HG02884 (cell line): ENCODE measurements around the gene TMEM202.
"Not testable (repeated sequence)": the region's sequence is repeated elsewhere in the genome, so short reads cannot be mapped to it uniquely, and the experiment has no call there.

Source experiments
- ATAC-seq: cut with Tn5 transposase; IDR thresholded peaks from one replicate; pipeline ENCODE4 v1.9.1; 2021; ENCODE audit warnings: mild to moderate bottlenecking, moderate library complexity; ENCODE audit not compliant: unreplicated experiment

The TMEM202 gene

DNA sequence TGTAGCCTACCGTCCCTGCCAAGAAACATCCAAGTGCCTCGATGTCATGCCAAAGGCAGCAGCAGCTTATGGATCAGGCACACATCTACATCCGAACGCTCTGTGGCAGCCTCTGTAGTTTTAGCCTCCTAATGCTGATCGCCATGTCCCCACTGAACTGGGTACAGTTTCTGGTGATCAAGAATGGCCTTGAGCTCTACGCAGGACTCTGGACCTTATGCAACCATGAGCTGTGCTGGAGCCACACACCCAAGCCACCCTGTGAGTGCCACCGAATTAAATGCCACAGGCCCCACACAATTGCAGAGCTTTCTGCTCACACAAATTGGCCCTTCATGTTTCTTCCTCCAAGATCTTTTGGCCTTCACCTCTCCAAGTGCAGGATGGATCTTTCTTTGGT lies 543 bp downstream of the TMEM202 start:
- ATAC-seq, result no peak

DNA sequence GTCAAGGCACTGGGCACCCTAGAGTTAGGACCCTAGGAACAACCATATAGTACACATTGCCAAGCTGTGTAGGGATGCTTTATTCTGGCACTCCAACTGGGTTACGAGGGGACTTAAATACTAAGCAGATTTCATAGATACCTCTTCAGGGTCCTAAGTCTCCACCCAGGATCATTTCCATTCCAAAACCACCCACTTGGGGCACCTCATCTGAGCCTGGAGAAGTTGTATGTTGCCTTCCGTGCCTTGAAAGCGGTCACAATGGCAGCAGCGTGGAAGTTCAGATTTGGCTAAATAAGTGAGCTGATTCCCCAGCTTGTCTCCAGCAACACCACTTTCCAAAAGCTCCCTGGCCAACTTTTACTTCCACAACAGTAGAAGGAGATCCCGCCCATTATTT lies 4.6 kb downstream of the TMEM202 start:
- ATAC-seq, result no peak

DNA sequence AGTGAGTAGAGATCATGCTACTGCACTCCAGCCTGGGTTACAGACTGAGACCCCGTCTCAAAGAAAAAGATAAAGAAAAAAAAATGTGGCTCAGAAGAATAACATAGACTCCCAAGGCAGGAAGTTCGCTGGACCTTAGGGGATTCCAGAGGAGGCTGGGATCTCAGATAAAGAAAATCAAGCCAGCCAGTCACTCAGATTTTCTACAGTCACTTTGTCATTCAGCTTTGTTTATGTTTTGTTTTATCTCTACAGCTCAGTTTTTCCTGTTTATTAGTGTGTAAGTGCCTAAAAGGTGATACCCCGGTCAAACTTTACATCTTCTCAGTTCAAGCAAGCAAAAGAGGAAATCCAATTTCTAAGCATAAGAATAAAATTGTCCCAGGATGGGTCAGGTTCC lies 6.3 kb downstream of the TMEM202 start:
- ATAC-seq, result no peak

DNA sequence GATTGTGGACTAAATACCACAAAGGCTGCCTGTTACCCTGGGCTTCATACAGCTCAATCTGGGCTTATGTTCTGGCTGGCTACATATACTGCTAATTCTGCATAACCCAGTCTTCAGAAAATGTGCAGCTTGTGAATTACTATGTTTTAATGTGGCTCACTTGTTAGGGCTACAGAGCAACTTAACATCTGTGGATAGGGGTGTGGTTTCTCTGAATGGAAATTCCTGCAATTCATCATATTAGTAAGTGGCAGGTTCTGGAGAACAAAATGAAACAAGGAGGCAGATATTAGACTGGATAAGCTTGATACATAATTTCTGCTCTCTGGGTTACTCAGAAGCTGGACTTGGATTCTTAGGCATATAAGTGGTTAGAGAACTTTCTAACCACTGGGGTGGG lies 6.7 kb downstream of the TMEM202 start:
- no peak for ATAC-seq

DNA sequence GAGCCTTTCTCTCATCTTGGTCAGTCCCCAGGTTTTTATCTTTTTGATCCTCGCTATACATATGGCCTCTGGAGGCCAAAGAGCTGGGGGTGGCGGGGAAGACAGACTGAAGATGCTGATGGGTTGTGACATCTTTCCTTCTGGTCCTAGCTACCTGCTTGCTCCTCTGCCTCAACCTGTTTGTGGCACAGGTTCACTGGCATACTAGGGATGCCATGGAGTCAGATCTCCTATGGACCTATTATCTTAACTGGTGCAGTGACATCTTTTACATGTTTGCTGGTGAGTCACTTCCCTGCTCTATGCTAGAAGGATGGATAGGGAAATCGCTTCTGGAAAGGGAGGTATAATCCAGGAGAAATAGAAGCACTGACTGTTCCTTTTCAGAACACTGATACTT lies 8.8 kb downstream of the TMEM202 start:
- ATAC-seq, result no peak

DNA sequence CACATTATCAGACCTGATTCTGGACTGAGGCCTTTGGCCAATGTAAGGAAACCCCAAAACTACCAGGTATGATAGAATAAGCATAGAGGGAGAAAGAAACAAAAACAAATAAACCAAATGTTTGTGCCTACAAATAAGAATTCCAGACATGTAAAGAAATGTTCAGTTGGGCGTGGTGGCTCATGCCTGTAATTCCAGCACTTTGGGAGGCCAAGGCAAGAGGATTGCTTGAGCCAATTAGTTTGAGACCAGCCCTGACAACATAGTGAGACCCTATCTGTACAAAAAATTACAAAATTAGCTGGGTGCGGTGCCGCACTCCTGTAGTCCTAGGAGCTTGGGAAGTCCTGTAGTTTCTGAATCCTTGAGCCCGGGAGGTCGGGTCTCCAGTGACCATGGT lies 13.0 kb downstream of the TMEM202 start:
- no peak for ATAC-seq

DNA sequence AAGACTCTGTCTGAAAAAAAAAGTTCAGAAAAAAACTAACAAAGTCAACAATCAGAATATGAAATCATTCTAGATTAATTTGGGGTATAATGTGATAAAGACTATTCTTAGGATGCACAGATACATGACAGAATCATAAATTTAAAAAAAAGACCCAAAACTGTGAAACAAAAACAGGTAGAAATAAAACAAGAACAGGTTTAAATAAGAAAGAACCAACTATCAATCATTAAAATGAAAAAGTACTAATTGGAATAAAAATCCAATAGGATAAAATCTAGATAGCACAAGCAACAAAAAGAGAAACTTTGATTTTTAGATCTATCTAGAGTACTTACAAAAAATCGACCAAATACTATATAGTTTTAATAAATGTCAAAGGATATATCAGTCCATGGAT lies 13.4 kb downstream of the TMEM202 start:
- ATAC-seq, result no peak

DNA sequence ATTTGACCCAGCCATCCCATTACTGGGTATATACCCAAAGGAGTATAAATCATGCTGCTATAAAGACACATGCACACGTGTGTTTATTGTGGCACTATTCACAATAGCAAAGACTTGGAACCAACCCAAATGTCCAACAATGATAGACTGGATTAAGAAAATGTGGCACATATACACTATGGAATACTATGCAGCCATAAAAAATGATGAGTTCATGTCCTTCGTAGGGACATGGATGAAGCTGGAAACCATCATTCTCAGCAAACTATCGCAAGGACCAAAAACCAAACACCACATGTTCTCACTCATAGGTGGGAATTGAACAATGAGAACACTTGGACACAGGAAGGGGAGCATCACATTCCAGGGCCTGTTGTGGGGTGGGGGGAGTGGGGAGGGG lies 15.2 kb downstream of the TMEM202 start:
- not testable (repeated sequence) for ATAC-seq

DNA sequence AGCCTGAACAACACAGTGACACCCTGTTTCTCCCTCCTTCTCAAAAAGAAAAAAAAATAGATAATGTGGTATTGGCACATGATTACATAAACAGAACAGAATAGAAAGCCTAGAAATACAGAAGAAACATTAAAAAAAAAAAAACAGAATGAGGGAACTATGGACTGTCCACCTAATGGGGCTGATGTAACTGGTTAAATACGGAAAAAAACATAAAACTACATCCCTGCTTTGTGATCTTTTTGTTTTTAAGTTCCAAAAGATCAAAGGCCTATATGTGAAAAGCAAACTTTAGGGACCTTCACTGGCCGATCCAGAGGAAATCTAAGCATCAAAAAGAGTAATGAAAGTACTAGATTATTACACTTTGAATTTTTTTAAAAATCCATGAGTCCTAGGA lies 17.2 kb downstream of the TMEM202 start:
- ATAC-seq, result no peak

DNA sequence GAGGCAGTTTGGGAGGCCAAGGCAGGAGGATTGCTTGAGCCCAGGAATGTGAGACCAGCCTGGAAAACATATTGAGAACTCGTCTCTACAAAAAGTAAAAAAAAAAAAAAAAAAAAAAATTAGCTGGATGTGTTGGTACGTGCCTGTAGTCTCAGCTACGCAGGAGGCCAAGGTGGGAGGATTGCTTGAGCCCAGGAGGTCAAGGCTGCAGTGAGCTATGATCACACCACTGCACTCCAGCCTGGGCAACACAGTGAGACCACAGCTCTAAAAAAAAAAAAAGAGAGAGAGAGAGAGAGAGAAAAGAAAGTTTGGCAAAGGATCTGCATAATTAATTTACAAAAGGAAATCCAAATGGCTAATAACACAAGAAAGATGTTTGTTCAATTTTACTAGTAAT lies 21.7 kb downstream of the TMEM202 start:
- not testable (repeated sequence) for ATAC-seq

DNA sequence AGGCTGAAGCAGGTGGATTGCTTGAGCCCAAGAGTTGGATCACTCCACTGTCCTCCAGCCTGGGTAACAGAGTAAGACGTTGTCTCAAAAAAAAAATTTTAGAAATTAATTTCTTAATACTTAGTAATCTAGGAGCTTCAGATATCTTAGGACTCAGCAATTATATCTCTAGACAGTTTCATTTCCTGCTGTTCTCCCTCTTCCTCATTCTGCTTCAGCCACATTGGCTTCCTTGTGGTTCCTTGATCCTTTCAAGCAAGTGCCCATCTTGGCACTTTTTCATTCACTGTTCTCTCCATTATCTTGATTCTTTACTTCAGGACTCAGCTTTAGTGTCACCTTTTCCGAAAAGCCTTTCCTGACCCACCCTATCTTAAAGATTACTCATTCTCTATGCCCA lies 22.5 kb downstream of the TMEM202 start:
- no peak for ATAC-seq

DNA sequence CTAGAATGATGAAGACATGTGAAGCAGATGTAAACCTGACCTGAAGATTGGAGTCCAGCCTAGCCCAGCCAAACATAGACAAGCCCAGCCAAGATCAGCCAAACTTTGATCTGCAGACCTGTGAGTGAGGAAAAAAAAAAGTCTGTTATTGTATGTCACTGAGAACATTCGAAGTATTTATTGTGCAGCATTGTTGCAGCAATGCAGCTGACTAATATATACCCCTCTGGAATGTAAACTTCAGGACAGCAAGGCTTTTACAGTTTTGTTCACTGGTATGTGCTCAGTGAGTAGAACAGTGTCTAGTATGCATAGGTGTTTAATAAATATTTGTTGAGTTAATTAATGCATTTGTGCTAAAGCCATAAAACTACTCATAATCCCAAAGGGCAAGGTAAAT lies 23.4 kb downstream of the TMEM202 start:
- ATAC-seq, result no peak

DNA sequence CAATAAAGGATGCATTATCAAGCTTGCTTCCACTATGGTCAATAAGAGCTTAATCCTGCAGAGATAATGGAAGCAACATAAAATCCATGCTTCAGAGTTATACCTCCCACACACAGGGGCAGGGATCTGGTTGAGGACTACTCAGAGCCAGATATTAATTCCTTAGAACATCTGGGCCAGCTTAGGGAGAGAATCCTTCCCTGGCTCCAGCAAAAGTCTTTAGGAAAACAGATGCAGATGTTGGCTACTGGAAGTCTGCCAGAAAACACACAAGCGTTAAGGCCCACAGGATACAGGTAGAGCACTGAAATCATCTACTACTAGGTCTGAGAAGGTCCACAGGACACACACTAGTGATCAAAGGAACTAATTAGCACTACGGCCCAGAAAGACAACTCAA lies 25.2 kb downstream of the TMEM202 start:
- no peak for ATAC-seq

DNA sequence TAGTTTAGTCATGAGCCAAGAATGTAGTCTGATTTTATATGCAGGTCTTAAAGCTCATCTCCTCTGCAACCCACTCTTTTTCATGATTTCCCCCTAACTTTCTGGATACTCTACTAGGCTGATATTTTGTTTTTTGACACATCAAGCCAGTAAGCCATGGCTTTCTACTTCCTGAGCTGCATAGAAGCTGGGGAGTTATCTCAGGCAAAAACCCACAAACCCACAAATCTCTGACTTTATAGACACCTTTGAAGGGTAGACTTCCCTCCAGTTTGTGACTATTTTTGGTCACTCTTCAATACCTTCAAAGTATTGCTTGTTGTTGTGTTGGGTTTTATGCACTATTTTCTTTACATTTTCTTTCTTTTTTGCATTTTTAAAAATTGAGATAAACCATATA lies 28.6 kb downstream of the TMEM202 start:
- ATAC-seq, result no peak

DNA sequence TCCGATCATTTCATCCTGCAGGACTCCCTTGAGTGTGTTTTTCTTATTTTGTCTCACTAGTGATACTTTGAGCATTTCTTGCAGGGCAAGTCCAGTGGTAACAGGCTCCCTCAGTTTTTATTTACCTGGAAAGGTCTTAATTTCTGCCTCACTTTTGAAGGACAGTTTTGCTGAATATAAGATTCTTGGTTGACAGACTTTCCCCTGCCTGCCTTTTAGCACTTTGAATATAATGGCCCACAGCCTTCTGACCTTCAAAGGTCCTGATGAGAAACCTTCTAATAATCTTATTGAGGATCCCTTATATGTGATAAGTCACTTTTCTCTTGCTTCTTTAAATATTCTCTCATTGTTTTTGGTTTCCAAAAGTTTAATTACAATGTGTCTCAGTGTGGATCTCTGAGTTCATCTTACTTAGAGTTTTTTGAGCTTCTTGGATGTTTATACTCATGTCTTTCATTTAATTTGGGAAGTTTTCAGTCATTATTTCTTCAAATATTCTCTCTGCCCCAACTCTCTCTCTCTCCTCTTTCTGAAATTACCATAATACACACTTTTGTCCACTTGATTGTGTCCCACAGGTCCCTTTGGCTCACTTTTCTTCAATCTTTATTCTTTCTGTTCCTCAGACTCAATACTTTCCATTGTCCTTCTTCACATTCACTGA lies 39.7 kb downstream of the TMEM202 start:
- no peak for ATAC-seq

DNA sequence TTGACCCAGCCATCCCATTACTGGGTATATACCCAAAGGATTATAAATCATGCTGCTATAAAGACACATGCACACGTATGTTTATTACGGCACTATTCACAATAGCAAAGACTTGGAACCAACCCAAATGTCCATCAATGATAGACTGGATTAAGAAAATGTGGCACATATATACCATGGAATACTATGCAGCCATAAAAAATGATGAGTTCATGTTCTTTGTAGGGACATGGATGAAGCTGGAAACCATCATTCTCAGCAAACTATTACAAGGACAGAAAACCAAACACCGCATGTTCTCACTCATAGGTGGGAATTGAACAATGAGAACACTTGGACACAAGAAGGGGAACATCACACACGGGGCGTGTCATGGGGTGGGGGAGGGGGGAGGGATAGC lies 44.7 kb downstream of the TMEM202 start:
- ATAC-seq, result not testable (repeated sequence)

DNA sequence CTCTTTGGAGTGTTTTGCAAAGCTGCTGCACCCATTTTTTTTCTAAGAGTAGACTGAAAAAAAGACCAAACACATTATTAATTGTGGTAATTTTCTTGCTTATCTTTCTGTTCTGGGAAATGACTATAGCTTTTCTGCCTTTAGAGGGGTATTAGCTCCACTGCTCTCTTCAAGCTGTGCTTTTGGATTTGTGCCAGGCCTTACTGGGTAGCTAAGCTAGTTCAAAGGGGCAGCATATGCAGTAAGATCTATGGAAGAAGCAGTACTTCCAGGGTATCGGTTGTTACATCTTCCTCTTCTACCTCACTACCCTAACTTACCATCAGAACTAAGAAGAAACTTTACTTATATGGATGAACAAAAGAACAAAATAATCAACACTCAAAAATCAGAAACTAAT lies 47.3 kb downstream of the TMEM202 start:
- no peak for ATAC-seq

DNA sequence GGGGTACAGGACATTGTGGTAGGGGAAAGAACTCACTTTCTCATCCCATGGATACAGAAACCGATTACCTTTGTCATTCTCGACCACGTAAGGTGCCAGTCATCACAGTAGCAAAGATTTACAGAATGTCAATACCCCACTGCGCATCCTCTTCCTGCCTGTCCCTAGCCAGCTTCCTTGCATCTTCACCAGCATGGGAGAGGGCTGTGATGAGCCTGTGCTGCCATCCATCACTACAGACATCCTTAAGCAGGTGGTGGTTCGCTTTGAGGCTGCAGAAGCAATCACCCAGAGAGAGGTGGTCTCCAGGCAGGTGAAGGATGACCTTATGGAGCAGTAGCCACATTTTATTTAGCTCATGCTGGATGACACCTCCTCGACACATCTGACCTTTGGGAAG lies 52.7 kb downstream of the TMEM202 start:
- ATAC-seq, result no peak

DNA sequence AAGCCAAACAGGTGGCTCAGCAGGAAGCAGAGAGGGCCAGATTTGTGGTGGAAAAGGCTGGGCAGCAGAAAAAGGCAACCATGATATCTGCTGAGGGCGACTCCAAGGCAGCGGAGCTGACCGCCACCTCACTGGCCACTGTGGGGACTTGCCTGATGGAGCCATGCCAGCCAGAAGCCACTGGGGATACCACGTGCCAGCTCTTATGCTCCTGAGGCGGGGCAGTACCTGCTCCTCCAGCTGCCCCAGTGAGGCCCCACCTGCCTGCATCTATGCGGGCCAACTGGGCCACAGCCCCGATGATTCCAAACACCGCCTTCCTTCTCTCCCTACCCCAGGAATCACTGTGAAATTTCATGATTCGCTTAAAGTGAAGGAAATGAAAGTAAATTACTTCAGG lies 53.1 kb downstream of the TMEM202 start:
- no peak for ATAC-seq

DNA sequence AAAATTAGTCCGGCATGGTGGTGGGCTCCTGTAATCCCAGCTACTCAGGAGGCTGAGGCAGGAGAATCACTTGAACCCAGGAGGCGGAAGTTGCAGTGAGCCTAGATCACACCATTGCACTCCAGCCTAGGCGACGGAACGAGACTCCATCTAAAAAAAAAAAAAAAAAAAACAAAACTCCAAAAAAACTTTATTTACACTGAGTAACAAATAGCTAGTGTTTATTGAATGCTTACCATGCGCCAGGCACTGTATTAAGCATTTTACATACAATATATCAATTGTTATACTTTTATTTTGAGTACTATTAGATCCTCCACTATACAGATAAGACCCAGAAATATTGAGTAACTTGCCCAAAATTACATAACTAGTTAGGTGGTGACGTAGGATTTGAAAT lies 58.6 kb downstream of the TMEM202 start:
- ATAC-seq, result no peak
